BJ (cell line): ENCODE results near the gene OR6C74. TPM values are rescaled to one million over a fixed set of nuclear protein-coding genes. Genes with fewer than 3 reads are reported as not detected.

ENCODE experiments used
- CTCF ChIA-PET: fragments of 350-600 bp; formaldehyde crosslinking; extraction: SDS; loops from one replicate; lab custom pipeline; 2021; ENCODE audit warnings: antibody characterized with exemption, inconsistent platforms; lab: Yijun Ruan, JAX
- POLR2A ChIA-PET: fragments of 300-600 bp; sonication (Branson Sonifier 250); formaldehyde crosslinking; extraction: SDS; loops from one replicate; lab custom pipeline; 2021; ENCODE audit warnings: antibody characterized with exemption; lab: Charles Lee
- DNase-seq: peaks from one replicate; pipeline ENCODE4 v3.0.0-alpha.2; 2011; ENCODE audit warnings: low read depth
- H3K27me3 ChIP-seq: 2 replicates; pipeline ENCODE4 v1.6.0; 2011; ENCODE audit warnings: low read length; ENCODE audit not compliant: control insufficient read depth, insufficient read depth
- H3K36me3 ChIP-seq: 2 replicates; pipeline ENCODE4 v1.5.1; 2011; ENCODE audit warnings: low read length; ENCODE audit not compliant: control insufficient read depth, insufficient read depth
- H3K4me3 ChIP-seq: 2 replicates; pipeline ENCODE4 v1.5.1; 2011; ENCODE audit warnings: low read depth, mild to moderate bottlenecking, control low read depth, low read length
- polyA minus RNA-seq: library from RNA; depleted of rRNA, polyadenylated mRNA; stranded (reverse); fragments of >200 nt; gene quantifications from 2 replicates; pipeline ENCODE4 v1.2.3, GENCODE V29; 2011; rRNA and poly(A)+ RNA removed
- polyA plus RNA-seq: library from polyadenylated mRNA; depleted of rRNA; stranded (reverse); fragments of >200 nt; gene quantifications from 2 replicates; pipeline ENCODE4 v1.2.3, GENCODE V29; 2011; rRNA removed
- TF ChIP-seq, protein P1 (sequence below): IDR thresholded peaks from 2 replicates; pipeline ENCODE4 v1.5.1; 2011; ENCODE audit warnings: low read depth, mild to moderate bottlenecking, control low read depth, inconsistent platforms, low read length, moderate library complexity; ENCODE audit not compliant: insufficient read depth

Gene OR6C74
- not detected in 2 replicates for polyA plus RNA-seq
- polyA minus RNA-seq, result not detected in 2 replicates

DNA sequence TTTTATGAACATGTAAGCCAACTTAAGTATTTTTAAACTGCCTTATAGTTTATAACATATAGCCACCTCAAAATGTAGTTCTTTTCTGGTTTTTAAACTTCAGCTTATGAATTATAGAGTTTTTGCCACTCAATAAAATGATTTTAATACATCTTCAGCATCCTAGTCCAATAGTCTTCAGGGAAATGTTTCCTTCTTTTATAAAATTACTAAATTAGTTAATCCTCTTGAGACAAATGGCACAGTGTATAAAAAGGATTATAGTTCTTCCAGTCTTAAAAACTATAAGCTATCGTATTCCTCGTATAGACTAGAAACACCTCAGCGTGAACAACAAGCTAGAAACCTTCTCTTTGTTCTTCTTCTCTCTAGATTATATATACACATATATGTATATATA, at the start of gene OR6C74:
Gene OR6C74 (plus strand): TSS at position 301 of the 400 bp plus-strand sequence. CDS start 2,679 bp downstream, outside the sequence.
- DNase-seq, result no peak
- ChIA-PET POLR2A (no interaction called here), CTCF (no interaction called here)
- Histone ChIP-seq H3K4me3 (no peak within 1 kb of the TSS), H3K27me3 (no peaks in the 10 kb centered on the region), H3K36me3 (no peaks in the 10 kb centered on the region)
- TF ChIP-seq, protein P1, sequence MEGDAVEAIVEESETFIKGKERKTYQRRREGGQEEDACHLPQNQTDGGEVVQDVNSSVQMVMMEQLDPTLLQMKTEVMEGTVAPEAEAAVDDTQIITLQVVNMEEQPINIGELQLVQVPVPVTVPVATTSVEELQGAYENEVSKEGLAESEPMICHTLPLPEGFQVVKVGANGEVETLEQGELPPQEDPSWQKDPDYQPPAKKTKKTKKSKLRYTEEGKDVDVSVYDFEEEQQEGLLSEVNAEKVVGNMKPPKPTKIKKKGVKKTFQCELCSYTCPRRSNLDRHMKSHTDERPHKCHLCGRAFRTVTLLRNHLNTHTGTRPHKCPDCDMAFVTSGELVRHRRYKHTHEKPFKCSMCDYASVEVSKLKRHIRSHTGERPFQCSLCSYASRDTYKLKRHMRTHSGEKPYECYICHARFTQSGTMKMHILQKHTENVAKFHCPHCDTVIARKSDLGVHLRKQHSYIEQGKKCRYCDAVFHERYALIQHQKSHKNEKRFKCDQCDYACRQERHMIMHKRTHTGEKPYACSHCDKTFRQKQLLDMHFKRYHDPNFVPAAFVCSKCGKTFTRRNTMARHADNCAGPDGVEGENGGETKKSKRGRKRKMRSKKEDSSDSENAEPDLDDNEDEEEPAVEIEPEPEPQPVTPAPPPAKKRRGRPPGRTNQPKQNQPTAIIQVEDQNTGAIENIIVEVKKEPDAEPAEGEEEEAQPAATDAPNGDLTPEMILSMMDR, result no peak

DNA sequence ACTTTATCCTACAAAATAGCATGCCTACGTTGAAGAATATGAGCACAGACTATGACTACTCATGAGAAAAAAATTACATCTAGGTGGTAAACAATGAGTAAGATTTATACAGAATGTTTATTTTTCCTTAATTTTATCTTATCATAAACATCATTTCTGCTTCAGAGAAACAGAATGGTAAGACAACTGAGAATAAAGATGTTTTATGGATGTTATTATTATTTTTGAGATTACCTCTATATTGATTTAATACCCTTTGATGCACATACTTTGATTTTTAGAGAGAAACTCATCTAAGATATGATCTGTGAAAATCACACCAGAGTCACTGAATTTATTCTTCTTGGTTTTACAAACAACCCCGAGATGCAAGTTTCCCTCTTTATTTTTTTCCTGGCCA, 23.7 kb upstream of the OR6C74 start, which contains the start of gene OR10A7:
Gene OR10A7 (plus strand): TSS at position 301 of the 400 bp plus-strand sequence. CDS start 0 bp downstream, at position 301.
- CTCF ChIA-PET, result no interaction called here
- Histone ChIP-seq H3K4me3 (no peak within 1 kb of the TSS), H3K27me3 (no peaks in the 10 kb centered on the region), H3K36me3 (no peaks in the 10 kb centered on the region)
- POLR2A ChIA-PET, result no interaction called here
- TF ChIP-seq, protein P1, result no peak
- no peak for DNase-seq

DNA sequence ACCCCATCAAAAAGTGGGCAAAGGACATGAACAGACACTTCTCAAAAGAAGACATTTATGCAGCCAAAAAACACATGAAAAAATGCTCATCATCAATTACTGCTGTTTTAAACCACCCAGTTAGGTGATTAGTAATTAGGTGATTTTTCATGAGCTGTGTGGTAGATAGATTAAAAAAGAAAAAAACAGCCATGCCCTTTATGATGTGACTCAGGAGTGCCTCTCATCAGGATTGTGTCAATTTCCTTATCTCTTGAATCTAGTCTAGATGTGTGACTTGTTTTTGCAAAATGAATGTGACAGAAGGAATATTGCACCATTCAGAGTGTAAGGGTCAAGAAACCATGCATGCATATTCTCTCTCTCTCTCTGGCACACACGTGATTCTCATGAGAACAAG, 17.9 kb upstream of the OR6C74 start:
- H3K36me3 ChIP-seq, result no peaks in the 10 kb centered on the region
- H3K4me3 ChIP-seq, result no peak overlapping the region
- no peak for DNase-seq
- no peaks in the 10 kb centered on the region for H3K27me3 ChIP-seq
- ChIA-PET CTCF (no interaction called here), POLR2A (no interaction called here)
- TF ChIP-seq, protein P1, result no peak

DNA sequence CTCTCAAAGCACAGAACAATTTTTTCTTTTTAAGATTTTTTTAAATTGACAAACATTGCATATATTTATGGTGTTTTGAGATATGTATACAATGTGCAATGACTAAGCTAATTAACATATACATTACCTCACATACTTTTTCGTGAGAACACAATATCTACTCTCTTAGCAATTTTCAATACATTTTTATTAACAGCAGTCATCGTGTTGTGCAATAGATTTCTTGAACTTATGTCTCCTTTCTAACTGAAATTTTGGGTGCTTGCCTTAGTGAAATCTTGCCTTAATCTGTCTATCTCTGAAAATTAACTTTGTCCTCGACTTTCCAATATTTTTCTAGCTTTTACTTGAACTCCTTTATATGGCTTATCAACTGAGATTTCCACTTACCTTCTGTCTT, 16.8 kb upstream of the OR6C74 start:
- CTCF ChIA-PET, result interaction anchor here (0.5 kb wide), 1 partner anchor 370 kb away, joined by 3 read pairs; no protein-coding TSS in a partner anchor
- H3K4me3 ChIP-seq, result no peak overlapping the region
- H3K36me3 ChIP-seq, result no peaks in the 10 kb centered on the region
- H3K27me3 ChIP-seq, result no peaks in the 10 kb centered on the region
- POLR2A ChIA-PET, result no interaction called here
- TF ChIP-seq, protein P1, result no peak
- no peak for DNase-seq

DNA sequence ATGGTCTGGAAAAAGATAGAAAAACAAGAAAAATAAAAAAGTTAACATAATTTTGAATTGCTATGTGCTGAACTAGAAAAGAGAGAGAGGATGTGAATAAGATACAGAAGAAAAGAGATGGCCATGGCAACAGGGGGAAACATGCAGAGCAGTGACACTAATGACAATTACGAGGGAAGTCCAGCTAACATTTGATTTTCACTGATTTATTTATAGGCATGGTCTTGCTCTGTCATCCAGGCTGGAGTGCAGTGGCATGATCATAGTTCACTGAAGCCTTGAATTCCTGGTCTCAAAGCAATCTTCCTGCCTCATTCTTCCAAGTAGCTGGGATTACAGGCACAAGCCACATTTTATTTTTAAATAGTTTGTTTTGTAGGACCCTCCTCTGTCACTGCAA, 1.8 kb downstream of the OR6C74 start:
- TF ChIP-seq, protein P1, result no peak
- ChIA-PET POLR2A (no interaction called here), CTCF (no interaction called here)
- Histone ChIP-seq H3K4me3 (no peak overlapping the region), H3K36me3 (no peaks in the 10 kb centered on the region), H3K27me3 (no peaks in the 10 kb centered on the region)
- no peak for DNase-seq
